ENCODE results near the gene HLA-DMB.

HLA-DMB gene

DNA sequence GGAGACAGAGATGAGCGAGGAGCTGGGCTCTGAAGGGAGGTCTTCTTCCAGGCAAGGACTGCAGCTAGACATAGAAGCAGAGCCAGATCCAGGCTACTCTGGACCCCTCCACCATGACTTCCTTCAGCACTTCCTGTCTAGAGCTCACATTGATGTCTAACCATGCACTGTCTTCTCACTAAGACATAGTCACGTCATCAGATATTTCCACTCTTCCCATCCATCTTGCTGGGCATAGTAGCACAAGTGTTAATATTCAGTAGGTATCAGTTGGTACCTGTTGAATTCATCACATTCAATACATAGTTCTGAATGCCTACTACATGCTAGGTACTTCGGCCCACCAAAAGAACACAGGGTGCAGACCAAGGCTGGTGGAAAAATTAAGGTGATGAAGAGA lies 9.2 kb upstream of the HLA-DMB start:
- DNase-seq (ENCODE audit: low spot score) = no peak
- TF ChIP-seq, protein P1, sequence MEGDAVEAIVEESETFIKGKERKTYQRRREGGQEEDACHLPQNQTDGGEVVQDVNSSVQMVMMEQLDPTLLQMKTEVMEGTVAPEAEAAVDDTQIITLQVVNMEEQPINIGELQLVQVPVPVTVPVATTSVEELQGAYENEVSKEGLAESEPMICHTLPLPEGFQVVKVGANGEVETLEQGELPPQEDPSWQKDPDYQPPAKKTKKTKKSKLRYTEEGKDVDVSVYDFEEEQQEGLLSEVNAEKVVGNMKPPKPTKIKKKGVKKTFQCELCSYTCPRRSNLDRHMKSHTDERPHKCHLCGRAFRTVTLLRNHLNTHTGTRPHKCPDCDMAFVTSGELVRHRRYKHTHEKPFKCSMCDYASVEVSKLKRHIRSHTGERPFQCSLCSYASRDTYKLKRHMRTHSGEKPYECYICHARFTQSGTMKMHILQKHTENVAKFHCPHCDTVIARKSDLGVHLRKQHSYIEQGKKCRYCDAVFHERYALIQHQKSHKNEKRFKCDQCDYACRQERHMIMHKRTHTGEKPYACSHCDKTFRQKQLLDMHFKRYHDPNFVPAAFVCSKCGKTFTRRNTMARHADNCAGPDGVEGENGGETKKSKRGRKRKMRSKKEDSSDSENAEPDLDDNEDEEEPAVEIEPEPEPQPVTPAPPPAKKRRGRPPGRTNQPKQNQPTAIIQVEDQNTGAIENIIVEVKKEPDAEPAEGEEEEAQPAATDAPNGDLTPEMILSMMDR (IDR thresholded peaks at IDR 0.05; ENCODE audit: borderline replicate concordance, control extremely low read depth, extremely low read depth, insufficient read depth, missing control alignments) = no peak
- in situ Hi-C loops (cut with MboI; ENCODE audit: low sequenced_read_pairs, unreplicated experiment) = no loop called here

GRCh38 chr6:32949113-32949512 lies 8.3 kb upstream of the HLA-DMB start:
- DNase-seq (ENCODE audit: low spot score) = no peak
- in situ Hi-C loops (cut with MboI; ENCODE audit: low sequenced_read_pairs, unreplicated experiment) = no loop called here
- TF ChIP-seq, protein P1 (IDR thresholded peaks at IDR 0.05; ENCODE audit: borderline replicate concordance, control extremely low read depth, extremely low read depth, insufficient read depth, missing control alignments) = no peak

GRCh38 chr6:32947552-32948465 lies 7.0 kb upstream of the HLA-DMB start:
- TF ChIP-seq, protein P1 (IDR thresholded peaks at IDR 0.05; ENCODE audit: borderline replicate concordance, control extremely low read depth, extremely low read depth, insufficient read depth, missing control alignments) = peak; percentile 62
- in situ Hi-C loops (cut with MboI; ENCODE audit: low sequenced_read_pairs, unreplicated experiment) = no loop called here
- no peak for DNase-seq (ENCODE audit: low spot score)

DNA sequence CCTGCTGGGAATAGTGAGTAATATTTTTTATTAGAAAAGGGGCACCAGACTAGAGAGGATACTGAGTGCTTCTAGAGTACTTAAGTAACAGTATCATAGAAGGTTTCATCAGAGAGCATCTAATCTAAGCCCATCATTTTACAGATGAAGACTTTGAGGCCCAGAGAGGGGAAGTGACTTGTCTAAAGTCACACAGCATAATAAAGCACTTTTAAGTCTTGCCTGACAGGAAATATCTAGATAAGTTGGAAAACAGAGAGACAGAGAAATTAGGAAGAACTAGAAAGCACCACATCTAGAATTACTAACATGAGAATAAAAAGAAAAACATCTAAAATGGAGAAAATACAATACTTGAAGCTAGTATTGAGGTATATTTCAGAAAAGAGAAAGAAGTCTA lies 6.1 kb upstream of the HLA-DMB start:
- no peak for DNase-seq (ENCODE audit: low spot score)
- TF ChIP-seq, protein P1 (IDR thresholded peaks at IDR 0.05; ENCODE audit: borderline replicate concordance, control extremely low read depth, extremely low read depth, insufficient read depth, missing control alignments) = no peak
- in situ Hi-C loops (cut with MboI; ENCODE audit: low sequenced_read_pairs, unreplicated experiment) = no loop called here

- in situ Hi-C loops (cut with MboI; ENCODE audit: low sequenced_read_pairs, unreplicated experiment) = no loop called here
- DNase-seq (ENCODE audit: low spot score) = no peak
- TF ChIP-seq, protein P1 (IDR thresholded peaks at IDR 0.05; ENCODE audit: borderline replicate concordance, control extremely low read depth, extremely low read depth, insufficient read depth, missing control alignments) = no peak
Measured at GRCh38 chr6:32945953-32946352, 5.1 kb upstream of the HLA-DMB start.

DNA sequence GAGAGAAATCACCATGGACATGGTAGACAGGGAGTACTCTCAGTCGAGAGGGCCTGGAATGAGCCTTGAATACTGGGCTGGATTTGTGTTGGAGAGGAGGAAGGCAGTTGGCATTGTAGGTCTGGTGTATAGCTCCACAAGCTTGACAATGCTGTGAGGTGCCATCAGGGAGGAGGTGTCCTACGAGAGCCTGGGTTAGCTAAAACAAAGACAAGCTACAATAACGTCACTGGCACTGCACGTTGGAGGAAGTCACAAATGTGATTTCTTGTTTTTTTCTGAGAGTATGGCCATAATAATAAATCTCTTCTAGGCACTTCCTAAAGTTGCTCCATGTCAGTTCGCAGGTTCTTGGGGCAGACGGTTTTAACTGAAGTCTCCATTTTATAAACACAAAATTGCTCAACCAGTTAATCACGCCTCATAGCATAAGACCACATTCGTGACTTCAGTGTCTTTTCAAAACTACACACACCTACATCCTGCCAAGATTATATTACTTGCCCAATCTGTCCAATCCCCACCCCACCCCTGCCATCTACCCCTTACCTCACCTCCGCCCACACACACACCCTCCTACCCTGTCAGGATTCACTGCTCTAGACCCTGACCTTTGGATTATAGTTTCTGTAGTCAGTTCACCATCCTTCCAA lies 4.4 kb upstream of the HLA-DMB start:
- in situ Hi-C loops (cut with MboI; ENCODE audit: low sequenced_read_pairs, unreplicated experiment) = no loop called here
- TF ChIP-seq, protein P1 (IDR thresholded peaks at IDR 0.05; ENCODE audit: borderline replicate concordance, control extremely low read depth, extremely low read depth, insufficient read depth, missing control alignments) = no peak
- DNase-seq (ENCODE audit: low spot score) = no peak

Measured in GM13976 (cell line).